Upper lobe of left lung (tissue), 4 donors: ENCODE measurements around the gene TMCC3.

Experiments
- CTCF ChIP-seq, 6 experiments: fragments of 450-650 bp in 4 of 6; fragments of 200-600 bp in 2 of 6; sonication (generic) in 2 of 6; IDR thresholded peaks; one replicate each; pipeline ENCODE4 v1.5.1; 2016 to 2019; ENCODE audit warnings: antibody characterized with exemption in 6 of 6
- POLR2A ChIP-seq, 4 donors: fragments of 450-650 bp; IDR thresholded peaks; one replicate each; pipeline ENCODE4 v1.5.1; 2016 to 2017; ENCODE audit warnings: antibody characterized with exemption in 4 of 4, mild to moderate bottlenecking in 2 of 4
- POLR2AphosphoS5 ChIP-seq, 2 donors: sonication (generic); formaldehyde crosslinking; IDR thresholded peaks; one replicate each; pipeline ENCODE4 v1.5.1; 2017; ENCODE audit warnings: antibody characterized with exemption in 2 of 2

DNA sequence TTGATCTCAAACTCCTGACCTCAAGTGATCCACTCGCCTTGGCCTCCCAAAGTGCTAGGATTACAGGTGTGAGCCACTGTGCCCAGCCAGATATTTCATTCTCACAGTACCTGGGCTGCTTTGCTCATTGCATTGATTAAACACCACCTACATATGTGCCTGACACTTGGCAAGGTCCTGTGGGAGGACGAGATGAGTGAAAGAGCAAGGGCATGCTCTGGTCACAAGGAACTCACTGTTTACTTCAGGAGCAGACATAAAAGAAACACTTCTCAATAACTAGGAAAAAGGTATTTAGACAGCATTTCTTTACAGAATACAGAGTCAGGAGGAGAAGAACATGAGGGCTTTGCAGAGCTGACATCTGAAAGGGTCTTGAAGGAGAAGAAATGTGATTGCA, 91.7 kb downstream of the TMCC3 start:
- TF ChIP-seq CTCF (IDR thresholded peaks at IDR 0.05) = no peak
- no peak for TF ChIP-seq POLR2A (IDR thresholded peaks at IDR 0.05)
- TF ChIP-seq POLR2AphosphoS5 (IDR thresholded peaks at IDR 0.05) = no peak
